HS-27A (cell line): ENCODE measurements around the gene SELENON.

Experiments used
- DNase-seq: peaks from one replicate; pipeline ENCODE4 v3.0.0-alpha.2; 2012; ENCODE audit warnings: low read depth, missing footprints

The SELENON gene

GRCh38 chr1:25864434-25864833, 64.4 kb downstream of the SELENON start:
- no peak for DNase-seq

GRCh38 chr1:25866288-25866687, 66.3 kb downstream of the SELENON start:
- no peak for DNase-seq

- no peak for DNase-seq
Measured at GRCh38 chr1:25867210-25867991, 67.4 kb downstream of the SELENON start.
